ENCODE data around the gene MOV10L1. TPM values are rescaled to one million over a fixed set of nuclear protein-coding genes. Genes with fewer than 3 reads are reported as not detected.

Gene MOV10L1
- total and polyA plus RNA-seq, 2 experiments from 2014 or later = 0.73 to 1.8 TPM

GRCh38 chr22:50197856-50198623, 108.2 kb downstream of the MOV10L1 start:
- Mint-ChIP-seq H3K4me1 (peaks cover 12% of the 10 kb centered on the region), H3K36me3 (ENCODE audit: low read depth) (peaks cover 10% of the 10 kb centered on the region), H3K27ac (no peak overlapping the region), H3K27me3 (ENCODE audit: insufficient read depth, low read depth, poor library complexity) (peaks cover 8% of the 10 kb centered on the region), H3K9me3 (no peaks in the 10 kb centered on the region), H3K4me3 (no peak overlapping the region)
- ATAC-seq = no peak
- H4K20me1 ChIP-seq (replicated peaks; ENCODE audit: insufficient read depth) = peaks cover 17% of the 10 kb centered on the region
- no peak overlapping the region for H3K27ac ChIP-seq (ENCODE audit: low read depth)
- peaks cover 14% of the 10 kb centered on the region for H3K79me2 ChIP-seq (replicated peaks; ENCODE audit: insufficient read depth)
- DNase-seq (ENCODE audit: low spot score) = no peak
- no peak for TF ChIP-seq NANOG (IDR thresholded peaks at IDR 0.05; ENCODE audit: borderline replicate concordance)
- TF ChIP-seq STAT1 (IDR thresholded peaks at IDR 0.05; ENCODE audit: unreplicated experiment) = no peak
- TF ChIP-seq REST (IDR thresholded peaks at IDR 0.05; ENCODE audit: unreplicated experiment) = no peak
- TF ChIP-seq ZNF462 (CRISPR knock-in tag; IDR thresholded peaks at IDR 0.05) = no peak
- no peak for TF ChIP-seq ETS1 (IDR thresholded peaks at IDR 0.05)
- no peak for TF ChIP-seq ZNF114 (CRISPR knock-in tag; IDR thresholded peaks at IDR 0.05)
- no peak for TF ChIP-seq JUNB (IDR thresholded peaks at IDR 0.05; ENCODE audit: unreplicated experiment)
- no peak for TF ChIP-seq ZNF331 (CRISPR knock-in tag; IDR thresholded peaks at IDR 0.05; ENCODE audit: low read depth)
- H3K27me3 ChIP-seq (ENCODE audit: insufficient read depth) = peaks cover 9% of the 10 kb centered on the region; the same call in 1 of the 2 replicates
- no peak overlapping the region for H3K4me2 ChIP-seq
- H3F3A ChIP-seq (replicated peaks; ENCODE audit: low read depth) = peaks cover 9% of the 10 kb centered on the region
- peaks cover 8% of the 10 kb centered on the region; the same call in 1 of the 2 replicates for H3K4me1 ChIP-seq (ENCODE audit: insufficient read depth)
- H3K4me3 ChIP-seq = no peak overlapping the region
- H3K9me2 ChIP-seq (ENCODE audit: insufficient read depth) = no peaks in the 10 kb centered on the region
- H2AFZ ChIP-seq = no peak overlapping the region
- H3K36me3 ChIP-seq (ENCODE audit: insufficient read depth) = no peaks in the 10 kb centered on the region

Measured in GM23338 (cell line).